ENCODE measurements around the gene RC3H2.

Gene RC3H2, protein sequence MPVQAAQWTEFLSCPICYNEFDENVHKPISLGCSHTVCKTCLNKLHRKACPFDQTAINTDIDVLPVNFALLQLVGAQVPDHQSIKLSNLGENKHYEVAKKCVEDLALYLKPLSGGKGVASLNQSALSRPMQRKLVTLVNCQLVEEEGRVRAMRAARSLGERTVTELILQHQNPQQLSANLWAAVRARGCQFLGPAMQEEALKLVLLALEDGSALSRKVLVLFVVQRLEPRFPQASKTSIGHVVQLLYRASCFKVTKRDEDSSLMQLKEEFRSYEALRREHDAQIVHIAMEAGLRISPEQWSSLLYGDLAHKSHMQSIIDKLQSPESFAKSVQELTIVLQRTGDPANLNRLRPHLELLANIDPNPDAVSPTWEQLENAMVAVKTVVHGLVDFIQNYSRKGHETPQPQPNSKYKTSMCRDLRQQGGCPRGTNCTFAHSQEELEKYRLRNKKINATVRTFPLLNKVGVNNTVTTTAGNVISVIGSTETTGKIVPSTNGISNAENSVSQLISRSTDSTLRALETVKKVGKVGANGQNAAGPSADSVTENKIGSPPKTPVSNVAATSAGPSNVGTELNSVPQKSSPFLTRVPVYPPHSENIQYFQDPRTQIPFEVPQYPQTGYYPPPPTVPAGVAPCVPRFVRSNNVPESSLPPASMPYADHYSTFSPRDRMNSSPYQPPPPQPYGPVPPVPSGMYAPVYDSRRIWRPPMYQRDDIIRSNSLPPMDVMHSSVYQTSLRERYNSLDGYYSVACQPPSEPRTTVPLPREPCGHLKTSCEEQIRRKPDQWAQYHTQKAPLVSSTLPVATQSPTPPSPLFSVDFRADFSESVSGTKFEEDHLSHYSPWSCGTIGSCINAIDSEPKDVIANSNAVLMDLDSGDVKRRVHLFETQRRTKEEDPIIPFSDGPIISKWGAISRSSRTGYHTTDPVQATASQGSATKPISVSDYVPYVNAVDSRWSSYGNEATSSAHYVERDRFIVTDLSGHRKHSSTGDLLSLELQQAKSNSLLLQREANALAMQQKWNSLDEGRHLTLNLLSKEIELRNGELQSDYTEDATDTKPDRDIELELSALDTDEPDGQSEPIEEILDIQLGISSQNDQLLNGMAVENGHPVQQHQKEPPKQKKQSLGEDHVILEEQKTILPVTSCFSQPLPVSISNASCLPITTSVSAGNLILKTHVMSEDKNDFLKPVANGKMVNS

DNA sequence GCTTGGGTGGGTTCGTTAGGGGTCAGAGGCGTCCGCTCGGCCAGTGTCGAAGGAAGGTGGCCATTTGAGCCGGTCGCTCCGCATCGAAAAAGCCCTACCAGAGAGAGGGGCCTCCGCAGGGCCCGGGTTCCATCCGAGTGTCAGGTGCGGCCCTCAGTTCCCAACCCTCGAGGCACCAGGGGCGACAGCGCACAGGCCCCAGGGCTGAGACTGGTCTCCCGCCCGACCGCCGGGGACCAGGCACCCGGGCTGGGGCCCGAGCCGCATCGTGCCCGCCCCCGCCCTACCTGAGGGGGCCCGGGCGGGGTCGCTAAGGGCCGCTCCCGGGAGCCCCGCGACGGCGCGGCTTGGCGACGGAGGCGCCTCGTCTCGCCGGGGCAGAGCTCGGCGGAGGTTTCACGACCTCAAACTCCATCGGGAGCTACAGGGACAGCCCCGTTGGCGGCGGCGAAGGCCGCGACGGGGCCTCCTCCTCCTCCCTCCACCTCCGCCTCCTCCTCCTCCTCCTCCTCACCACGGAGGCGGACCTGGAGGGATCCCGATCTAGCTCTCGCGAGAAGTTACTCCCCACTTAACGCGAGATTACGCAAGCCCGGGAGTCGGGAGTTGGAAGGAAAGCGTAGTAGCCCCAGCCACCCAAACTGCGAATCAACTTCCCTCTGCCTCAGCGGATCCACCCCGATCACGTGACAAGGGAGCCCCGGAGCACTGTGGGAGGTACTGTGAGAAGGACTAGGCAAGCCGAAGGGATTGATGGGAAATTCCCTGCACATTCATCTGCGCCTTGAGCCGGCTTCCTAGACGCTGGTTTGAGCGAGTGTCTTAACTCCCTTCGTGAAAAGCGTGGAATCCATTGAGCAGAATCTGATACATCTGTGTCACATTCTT lies at the start of gene RC3H2:
TSS of gene RC3H2 (minus strand) at position 537 of the 888 bp plus-strand sequence. CDS start 7,850 bp downstream, outside the sequence.
- peak; percentile 92 to 93 for DNase-seq (ENCODE audit: low read depth in 2 of 2)

DNA sequence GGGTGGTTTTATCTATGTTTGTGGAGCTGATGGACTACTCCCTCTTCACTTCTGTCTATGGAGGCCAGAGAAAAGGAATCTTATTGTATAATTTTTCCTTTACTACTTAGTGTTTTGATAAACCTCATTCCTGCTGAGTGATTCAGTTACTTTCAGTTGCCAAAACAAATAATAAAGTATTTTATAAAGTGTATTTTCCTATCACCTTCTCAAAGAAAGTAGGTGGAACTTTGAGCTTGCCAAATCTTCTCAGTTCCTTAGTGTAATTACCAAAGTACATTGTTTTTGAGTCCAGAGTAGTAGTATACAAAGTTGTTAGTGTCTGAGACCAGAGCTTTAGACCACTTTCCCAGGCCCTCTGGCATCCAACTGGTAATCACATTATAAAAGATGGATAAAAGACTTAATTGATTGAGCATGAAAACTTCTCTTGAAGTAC lies 49.1 kb upstream of the RC3H2 start:
- no peak for DNase-seq (ENCODE audit: low read depth in 2 of 2)

DNA sequence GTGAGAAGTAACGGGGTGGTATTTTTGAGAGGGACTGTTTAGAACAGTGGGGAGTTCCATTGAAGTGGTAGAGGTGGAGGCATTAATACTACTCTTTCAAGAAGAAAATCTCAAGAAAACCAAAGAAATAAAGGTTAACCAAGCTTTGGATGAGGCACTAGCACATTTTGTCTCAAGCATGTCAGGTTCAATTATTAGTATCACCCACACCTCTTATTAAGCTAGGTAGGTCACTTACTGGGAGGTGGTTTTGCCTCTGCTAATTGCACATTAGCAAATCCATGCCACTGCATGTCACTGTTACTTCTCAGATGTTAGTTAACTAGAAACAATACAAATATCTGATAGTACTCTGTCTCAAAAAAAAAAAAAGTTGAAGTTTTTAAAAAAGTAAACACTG lies 45.9 kb upstream of the RC3H2 start:
- DNase-seq (ENCODE audit: low read depth in 2 of 2): no peak

DNA sequence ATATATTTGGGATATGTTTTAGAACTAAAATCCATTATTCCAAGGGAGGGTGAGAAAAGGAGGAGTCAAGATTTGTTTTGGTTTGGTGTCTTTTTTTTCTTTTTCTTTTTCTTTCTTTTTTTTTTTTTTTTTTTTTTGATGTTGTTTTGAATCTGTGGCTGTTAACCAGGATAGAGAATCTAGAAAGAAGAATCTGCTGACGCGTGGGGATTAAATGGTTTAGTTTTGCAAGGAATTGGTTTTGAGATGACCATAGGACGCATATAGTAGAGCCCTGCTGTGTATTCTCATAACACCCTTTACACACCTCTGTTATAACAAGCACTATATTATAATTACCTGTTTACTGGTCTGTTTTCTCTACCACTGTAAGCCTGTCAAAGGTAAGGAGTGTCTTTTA lies 45.1 kb upstream of the RC3H2 start:
- no peak for DNase-seq (ENCODE audit: low read depth in 2 of 2)

DNA sequence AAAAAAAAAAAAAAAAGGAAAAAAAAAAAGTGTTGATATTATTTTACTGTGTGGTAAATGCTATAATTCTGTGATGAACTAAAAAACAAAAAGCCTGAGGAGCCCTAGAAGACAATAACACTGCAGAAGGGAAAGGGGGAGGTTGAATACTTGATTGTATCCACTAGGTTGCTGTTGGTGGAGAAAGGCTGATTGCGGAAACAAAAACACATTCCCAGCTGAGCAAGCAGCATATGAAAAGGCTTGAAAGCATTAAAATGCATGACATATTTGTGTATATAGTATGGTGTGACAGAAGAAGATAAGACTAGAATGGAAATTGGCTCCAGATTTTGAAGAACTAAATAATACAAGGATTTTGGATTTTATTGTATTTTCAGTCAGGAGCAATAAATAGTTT lies 44.5 kb upstream of the RC3H2 start:
- DNase-seq (ENCODE audit: low read depth in 2 of 2): no peak

DNA sequence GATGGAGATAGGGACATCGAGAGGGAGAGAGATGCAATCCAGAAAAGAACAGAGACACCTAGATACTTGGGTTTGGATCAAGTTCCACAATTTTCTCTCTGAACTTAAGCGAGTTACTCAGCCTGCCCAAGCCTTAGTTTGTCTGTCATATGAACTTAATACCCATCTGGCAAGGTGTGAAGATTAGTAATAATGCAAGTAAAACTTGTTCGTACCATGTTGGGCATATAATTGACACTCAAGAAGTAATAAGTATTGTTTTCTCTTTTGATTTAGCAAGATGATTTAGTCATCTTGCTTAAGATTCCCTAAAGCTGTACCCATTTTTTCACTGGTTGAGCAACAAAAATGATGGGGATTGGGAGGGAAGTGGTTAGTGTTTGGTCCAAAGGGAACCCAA lies 43.2 kb upstream of the RC3H2 start:
- no peak for DNase-seq (ENCODE audit: low read depth in 2 of 2)

DNA sequence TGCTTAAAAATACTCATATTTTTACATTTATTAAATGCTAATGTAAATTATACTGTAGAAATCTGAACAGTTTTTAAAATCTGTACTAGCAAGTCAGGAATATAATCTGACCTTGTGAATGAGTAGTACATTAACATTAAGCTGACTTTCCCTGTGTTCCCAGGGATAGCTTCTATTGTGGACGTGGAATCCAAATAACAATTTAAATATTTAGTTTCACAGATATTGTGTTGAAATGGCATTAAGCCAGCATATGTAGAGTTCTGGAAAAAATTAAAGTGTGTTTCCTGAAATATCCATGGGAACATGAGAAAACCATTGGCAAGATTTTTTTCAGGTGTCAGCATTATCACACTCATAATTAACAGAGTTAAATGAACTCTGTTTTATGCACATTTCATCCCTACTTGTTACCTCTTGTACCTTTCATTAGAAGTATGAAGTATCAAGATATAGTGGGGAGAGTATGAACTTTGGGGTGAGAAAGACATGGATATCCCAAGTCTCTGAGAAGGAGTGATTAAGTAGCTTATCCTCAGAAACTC lies 41.4 kb upstream of the RC3H2 start:
- DNase-seq (ENCODE audit: low read depth in 2 of 2): no peak

DNA sequence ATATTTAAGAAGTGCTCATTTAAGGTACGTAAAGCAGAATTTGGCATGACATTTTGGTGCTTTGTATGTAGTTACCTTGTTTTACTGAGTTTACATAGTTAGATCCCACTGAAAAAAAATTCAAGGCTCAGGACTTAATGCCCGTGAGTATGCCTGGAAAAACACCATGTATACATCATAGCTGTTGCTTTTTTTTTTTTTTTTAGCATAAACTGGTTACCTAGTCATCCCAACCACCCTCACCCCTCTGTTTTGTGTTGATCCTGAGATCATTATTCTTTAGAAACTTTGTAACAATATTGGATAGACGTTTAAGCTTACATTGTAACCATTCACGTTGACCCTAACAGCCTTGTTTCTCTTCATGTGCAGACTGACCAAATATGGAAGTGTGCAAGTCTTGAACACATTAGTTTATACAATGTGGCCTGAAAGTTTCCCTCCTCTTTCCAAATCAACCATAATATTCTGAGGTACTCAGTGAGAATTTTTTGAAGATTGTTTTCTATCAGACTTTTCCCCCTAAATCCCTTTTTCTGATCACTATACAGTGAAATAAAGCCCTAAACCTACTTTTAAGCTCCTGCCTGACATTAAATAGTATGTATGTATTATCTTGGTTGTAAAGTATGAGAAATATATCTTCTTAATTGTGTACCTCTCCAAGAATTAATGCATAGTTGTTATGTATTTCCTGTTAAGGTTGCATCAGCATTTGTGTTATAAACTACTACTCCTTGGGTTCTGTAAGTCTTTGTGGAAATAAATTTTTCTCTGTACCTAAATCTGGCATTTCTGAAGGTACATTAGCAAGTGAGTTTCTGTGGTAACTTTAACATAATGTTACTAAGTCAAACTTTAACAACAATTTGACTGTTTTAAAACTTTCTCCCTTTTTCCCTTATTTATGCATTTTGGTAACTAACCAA lies 40.1 kb upstream of the RC3H2 start:
- no peak for DNase-seq (ENCODE audit: low read depth in 2 of 2)

DNA sequence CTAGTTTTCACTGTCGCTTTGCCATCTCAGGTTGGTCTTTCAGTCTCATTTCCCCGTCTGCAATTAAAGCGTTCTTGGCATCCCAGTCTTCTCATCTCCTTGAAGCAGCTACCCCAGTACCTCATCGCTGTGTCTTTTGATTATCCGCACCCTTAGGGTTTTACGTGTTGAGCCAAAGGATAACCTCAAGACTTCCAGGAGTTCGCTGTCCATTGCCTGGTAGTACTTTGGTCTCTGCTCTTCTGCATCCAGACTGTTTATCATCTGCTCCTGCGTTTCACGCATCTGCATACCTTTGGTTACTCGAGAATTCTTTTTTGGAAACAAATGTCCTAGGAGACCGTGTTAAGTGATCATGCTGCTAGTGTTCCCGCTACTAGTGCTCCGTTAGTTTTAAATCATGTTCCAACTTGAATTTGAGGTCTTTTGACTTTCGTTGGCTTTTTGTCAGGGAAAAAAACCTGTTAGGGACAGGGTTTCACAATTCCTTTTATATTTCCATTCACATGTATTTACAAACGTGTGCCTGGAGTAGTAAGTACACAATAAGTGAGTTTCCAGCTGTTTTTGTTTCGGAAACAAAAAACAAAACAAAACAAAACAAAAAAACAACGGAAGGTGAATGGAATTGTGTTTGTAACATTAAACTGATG lies 36.5 kb upstream of the RC3H2 start:
- no peak for DNase-seq (ENCODE audit: low read depth in 2 of 2)

DNA sequence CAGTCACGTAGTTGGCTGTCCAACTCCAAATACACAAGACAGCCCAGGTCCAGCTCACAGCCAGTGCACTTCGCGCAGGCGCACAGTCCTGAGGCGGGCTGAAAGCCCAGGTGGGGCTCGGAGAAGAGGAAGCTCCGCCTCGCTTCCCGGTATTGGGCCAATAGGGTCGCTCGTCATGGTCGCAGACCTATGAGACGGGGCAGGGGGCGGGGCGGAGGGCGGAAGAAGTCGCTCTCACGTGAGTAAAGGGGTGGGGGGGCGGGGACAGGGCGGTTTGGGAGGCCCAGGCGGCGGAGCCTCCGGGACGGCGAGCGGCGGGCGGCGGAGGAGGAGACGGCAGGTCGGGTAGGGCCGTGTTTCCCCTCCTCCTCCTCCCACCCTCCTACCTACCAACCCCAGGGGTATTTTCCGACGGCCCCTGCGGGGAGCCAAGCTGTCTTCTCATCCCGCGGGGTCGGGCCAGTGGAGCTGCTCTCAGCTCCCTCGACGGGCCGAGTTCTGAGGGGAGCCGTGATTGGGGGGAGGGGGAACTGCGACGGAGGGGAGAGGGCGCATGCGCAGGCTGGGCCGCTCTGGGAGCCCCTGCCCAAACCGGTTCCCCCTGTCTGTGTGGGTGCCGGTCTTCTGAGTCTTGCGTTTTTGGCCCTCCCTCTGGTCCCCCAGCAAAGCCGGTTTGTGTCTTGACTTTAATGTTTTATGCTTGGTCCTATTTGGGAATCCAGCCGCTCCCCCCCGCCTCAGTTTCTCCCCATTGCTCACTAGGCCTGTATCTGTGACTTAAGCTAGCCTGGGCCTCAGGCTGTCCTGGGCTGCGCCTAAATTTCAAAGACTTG lies 35.8 kb upstream of the RC3H2 start, which contains the start of gene RABGAP1:
TSS of gene RABGAP1 (plus strand) at position 272 of the 833 bp plus-strand sequence. CDS start 16,040 bp downstream, outside the sequence.
- DNase-seq (ENCODE audit: low read depth in 2 of 2): peak; percentile 97 to 98

DNA sequence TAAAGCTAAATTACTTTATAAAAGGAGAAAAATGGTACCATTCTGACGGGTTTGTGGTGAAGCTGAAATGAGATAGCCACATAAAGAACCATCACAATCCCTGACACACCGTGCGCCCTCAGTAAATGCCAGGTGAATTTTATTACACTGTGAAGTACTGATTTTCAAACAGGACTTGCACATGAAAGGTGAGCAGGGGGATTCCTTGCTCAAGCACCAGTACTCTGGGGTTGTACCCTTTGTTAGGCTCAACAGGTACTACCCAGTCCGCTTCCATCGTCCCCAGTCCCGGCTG lies 35.2 kb upstream of the RC3H2 start:
- no peak for DNase-seq (ENCODE audit: low read depth in 2 of 2)

DNA sequence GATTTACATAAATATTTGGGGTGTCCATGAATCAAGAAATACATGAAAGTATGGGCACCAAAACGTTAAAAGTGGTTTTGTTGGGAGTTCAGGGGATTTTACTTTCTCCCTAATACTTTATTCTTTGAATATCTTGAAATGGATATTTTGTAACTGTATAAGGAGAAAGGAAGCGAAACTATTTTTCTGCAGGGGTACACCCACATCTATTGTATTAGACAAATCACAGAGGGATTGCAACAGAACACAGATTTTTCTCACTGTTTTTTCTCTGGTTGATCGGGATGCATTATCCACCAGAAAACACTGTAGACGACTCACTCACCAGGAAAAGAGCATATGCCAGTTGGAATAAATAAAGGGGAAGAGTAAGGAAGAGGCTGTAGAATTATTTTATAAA lies 34.4 kb upstream of the RC3H2 start:
- DNase-seq (ENCODE audit: low read depth in 2 of 2): no peak

DNA sequence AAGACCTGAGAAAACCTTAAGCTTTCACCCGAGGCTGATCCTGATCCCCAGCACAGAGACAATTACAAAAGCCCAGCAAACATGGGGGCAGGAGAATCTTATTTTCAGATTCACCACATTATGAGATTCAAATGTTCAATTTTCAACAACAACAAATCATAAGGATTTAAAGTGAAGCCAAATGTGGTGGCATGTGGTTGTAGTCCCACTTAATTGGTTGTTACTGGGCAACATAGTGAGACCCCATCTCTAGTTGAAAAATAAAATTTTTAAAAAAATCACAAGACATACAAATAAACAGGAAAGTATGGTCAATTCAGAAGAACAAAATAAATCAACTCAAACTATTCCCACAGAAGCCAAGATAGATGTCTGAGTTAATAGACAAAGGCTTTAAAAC lies 31.7 kb upstream of the RC3H2 start:
- DNase-seq (ENCODE audit: low read depth in 2 of 2): no peak

DNA sequence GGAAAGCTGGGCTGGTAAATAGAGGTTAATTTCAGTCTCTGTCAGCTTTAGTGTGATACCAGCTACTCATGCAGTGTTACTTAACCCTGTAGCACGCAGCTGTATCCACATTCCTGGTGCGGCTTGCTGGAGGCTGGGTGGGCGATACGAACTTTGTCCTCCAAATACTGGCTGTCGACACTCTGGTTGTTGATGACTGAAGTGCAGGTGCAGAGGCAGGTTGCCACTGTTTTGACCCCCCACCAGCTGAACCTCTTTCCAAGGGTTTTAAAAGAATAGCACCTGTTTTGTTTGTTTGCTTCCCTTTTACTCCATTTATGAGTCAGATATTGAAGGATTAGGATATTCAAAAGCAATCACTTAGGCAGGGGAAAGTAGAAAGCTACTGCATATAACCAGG lies 31.3 kb upstream of the RC3H2 start:
- no peak for DNase-seq (ENCODE audit: low read depth in 2 of 2)

DNA sequence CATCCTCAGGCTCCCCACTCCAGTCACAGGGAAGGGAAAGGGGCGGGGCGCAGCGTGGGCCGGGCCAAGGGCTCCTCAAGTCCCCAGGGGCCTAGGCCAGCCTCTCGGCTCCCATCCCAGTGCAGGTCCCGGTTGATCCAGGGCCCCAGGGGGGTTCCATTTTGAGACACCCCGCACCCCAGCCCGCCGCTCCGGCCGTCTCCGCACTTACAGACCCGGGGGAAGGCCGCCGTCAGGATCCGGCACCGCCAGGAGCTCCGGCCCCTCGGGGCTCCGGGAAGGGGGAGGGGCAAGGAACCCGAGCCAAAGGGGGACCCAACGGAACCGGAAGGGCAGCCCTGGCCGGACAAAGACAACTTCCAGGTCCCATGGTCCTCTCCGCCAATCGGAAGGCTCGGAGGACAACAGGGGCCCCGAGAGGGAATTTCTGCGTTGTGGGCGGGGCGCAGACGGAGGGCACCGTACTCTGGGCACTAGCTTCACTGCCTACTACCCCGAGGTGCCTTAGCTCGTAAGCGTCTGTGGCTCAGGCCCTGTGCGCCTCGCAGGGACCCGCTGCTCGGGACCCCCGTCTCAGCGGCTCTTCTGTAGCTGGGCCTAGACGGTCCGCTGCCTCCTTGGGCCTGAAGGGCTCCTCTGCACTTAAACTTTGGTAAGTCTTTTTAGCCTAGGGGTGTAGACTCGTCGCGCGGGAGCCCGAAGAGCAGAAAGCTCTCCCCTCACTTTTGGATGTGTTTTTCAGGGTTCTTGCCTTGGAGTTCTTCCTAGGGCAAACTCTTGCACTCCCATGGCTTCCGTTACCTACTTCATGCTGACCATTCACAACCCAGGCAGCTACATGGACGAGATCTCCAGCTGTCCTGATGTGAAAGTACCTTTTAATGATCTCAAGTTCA lies 26.3 kb upstream of the RC3H2 start, which contains the start of gene ZBTB26:
TSS of gene ZBTB26 (minus strand) at position 287 of the 896 bp plus-strand sequence. CDS start 11,578 bp downstream, outside the sequence.
- DNase-seq (ENCODE audit: low read depth in 2 of 2): peak; percentile 71 to 77

DNA sequence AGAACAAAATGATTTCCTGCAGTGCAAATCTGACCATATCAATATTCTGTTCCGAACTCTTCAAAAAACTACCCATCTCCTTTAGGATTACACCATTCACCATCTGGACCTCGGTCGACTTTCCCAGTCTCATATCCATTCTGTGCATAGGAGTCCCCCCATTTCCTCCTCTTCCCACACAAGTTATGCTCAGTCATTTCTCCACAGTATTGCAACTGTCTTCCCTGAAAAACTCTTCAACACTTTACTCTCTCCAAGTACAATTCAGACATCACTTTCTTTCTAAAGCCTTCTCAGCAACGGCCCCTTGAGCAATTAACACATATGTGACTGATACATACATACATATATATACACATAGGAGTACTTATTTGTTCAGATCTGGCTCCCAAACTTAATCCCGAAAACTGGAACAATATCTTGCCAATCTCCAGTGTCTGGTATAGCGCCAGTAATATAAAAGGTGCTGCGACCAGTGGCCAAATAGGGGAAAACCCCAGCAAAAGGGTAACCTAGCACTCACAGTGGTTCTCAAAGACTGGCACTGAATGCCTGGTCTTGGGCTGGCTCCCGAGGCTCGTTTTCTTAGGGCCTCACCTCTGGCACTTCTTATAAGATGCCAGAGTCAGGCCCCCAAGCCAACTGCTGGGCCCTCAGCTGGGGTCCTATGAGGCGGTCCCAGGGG lies 25.5 kb upstream of the RC3H2 start:
- DNase-seq (ENCODE audit: low read depth in 2 of 2): no peak
